Hepatocyte (in vitro differentiated cells): ENCODE results near the gene SOCS3. TPM values are rescaled to one million over a fixed set of nuclear protein-coding genes. Genes with fewer than 3 reads are reported as not detected.

Source experiments
- DNase-seq: peaks from one replicate; pipeline ENCODE4 v3.0.0-alpha.2; 2016; ENCODE audit warnings: low spot score
- H2AFZ ChIP-seq: fragments of 200-600 bp; sonication (generic); 2 replicates; pipeline ENCODE4 v1.6.0; 2016; ENCODE audit warnings: antibody characterized with exemption, mild to moderate bottlenecking
- H3K27ac ChIP-seq: fragments of 200-600 bp; sonication (generic); 2 replicates; pipeline ENCODE4 v1.5.1; 2016; ENCODE audit warnings: mild to moderate bottlenecking
- H3K27me3 ChIP-seq: fragments of 200-600 bp; sonication (generic); 2 replicates; pipeline ENCODE4 v1.6.1; 2016
- H3K36me3 ChIP-seq: fragments of 200-600 bp; sonication (generic); replicated peaks from 2 replicates; pipeline ENCODE4 v1.5.1; 2016; ENCODE audit warnings: low read depth; ENCODE audit not compliant: insufficient read depth
- H3K4me1 ChIP-seq: fragments of 200-600 bp; sonication (generic); 2 replicates; pipeline ENCODE4 v1.5.1; 2016; ENCODE audit warnings: mild to moderate bottlenecking, moderate library complexity; ENCODE audit not compliant: insufficient read depth
- H3K4me2 ChIP-seq: fragments of 200-600 bp; sonication (generic); 2 replicates; pipeline ENCODE4 v1.6.0; 2016
- H3K4me3 ChIP-seq: fragments of 200-600 bp; sonication (generic); 2 replicates; pipeline ENCODE4 v1.5.1; 2016; ENCODE audit warnings: mild to moderate bottlenecking
- H3K79me2 ChIP-seq: fragments of 200-600 bp; sonication (generic); 2 replicates; pipeline ENCODE4 v1.6.0; 2017; ENCODE audit warnings: mild to moderate bottlenecking
- H3K9me2 ChIP-seq: fragments of 200-600 bp; sonication (generic); replicated peaks from 2 replicates; pipeline ENCODE4 v1.6.0; 2017; ENCODE audit warnings: mild to moderate bottlenecking; ENCODE audit not compliant: insufficient read depth
- H3K9me3 ChIP-seq: fragments of 200-600 bp; sonication (generic); 2 replicates; pipeline ENCODE4 v1.5.1; 2016; ENCODE audit warnings: low read depth, mild to moderate bottlenecking
- H4K20me1 ChIP-seq: fragments of 200-600 bp; sonication (generic); 2 replicates; pipeline ENCODE4 v1.6.0; 2016; ENCODE audit warnings: mild to moderate bottlenecking; ENCODE audit not compliant: insufficient read depth, poor library complexity, severe bottlenecking
- EZH2 ChIP-seq: fragments of 200-600 bp; sonication (generic); IDR thresholded peaks from 2 replicates; pipeline ENCODE4 v1.6.1; 2016; ENCODE audit warnings: antibody characterized with exemption, mild to moderate bottlenecking, borderline replicate concordance
- EZH2phosphoT487 ChIP-seq: fragments of 200-600 bp; sonication (generic); IDR thresholded peaks from one replicate; pipeline ENCODE4 v1.6.1; 2018; ENCODE audit warnings: antibody characterized with exemption, mild to moderate bottlenecking, low read depth, moderate library complexity; ENCODE audit not compliant: unreplicated experiment, severe bottlenecking
- WGBS: methylation state at CpG from one replicate; pipeline ENCODE4 v1.1.6; 2016; ENCODE audit warnings: low lambda C conversion rate; ENCODE audit errors: missing lambda C conversion rate; 5-methylcytosine and 5-hydroxymethylcytosine counted together
- polyA plus RNA-seq: library from polyadenylated mRNA; unstranded; fragments of >200 nt; fragmentation: Nextera tagmentation; extraction: Ambion mirVana; gene quantifications from 2 replicates; pipeline ENCODE4 v1.2.1, GENCODE V29; 2016
- total RNA-seq: library from RNA; depleted of rRNA; stranded (reverse); fragments of >200 nt; gene quantifications from 2 replicates; pipeline ENCODE4 v1.2.3, GENCODE V29; 2014
- TF ChIP-seq, protein P1 (sequence below): fragments of 200-600 bp; sonication (generic); IDR thresholded peaks from 2 replicates; pipeline ENCODE4 v1.5.1; 2016; ENCODE audit warnings: antibody characterized with exemption, mild to moderate bottlenecking; ENCODE audit not compliant: poor library complexity

The SOCS3 gene
- total and polyA plus RNA-seq, 2 experiments from 2014 or later, result 172 to 181 TPM

DNA sequence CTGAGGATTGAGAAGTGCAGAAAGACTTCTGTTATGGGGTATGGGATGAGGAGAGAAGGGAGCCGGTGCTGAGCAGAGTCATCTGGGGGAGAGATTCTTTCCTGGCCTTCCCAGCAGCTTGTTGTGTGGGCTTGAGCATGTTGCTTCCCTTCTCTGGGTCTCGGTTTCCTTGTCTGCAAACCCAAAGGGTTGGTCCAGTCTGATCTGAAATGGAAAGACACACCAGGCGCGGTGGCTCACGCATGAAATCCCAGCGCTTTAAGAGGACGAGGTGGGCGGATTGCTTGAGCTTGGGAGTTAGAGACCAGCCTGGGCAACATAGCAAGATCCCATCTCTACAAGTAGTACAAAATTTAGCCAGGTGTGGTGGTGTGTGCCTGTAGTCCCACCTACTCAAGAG lies 6.0 kb downstream of the SOCS3 start:
- no peaks in the 10 kb centered on the region for H3K27me3 ChIP-seq
- peaks cover 36% of the 10 kb centered on the region for H3K79me2 ChIP-seq
- no peaks in the 10 kb centered on the region for H3K36me3 ChIP-seq
- no peaks in the 10 kb centered on the region for H3K9me3 ChIP-seq
- peaks cover 28% of the 10 kb centered on the region for H4K20me1 ChIP-seq
- no peak overlapping the region for H3K4me3 ChIP-seq
- 79% methylated on average over 8 of the region's 8 CpGs for WGBS
- H3K4me2 ChIP-seq, result peak overlapping the region; percentile 79
- H2AFZ ChIP-seq, result no peak overlapping the region
- H3K27ac ChIP-seq, result peak overlapping the region; percentile 99
- TF ChIP-seq, protein P1, sequence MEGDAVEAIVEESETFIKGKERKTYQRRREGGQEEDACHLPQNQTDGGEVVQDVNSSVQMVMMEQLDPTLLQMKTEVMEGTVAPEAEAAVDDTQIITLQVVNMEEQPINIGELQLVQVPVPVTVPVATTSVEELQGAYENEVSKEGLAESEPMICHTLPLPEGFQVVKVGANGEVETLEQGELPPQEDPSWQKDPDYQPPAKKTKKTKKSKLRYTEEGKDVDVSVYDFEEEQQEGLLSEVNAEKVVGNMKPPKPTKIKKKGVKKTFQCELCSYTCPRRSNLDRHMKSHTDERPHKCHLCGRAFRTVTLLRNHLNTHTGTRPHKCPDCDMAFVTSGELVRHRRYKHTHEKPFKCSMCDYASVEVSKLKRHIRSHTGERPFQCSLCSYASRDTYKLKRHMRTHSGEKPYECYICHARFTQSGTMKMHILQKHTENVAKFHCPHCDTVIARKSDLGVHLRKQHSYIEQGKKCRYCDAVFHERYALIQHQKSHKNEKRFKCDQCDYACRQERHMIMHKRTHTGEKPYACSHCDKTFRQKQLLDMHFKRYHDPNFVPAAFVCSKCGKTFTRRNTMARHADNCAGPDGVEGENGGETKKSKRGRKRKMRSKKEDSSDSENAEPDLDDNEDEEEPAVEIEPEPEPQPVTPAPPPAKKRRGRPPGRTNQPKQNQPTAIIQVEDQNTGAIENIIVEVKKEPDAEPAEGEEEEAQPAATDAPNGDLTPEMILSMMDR, result no peak
- TF ChIP-seq EZH2 (no peak), EZH2phosphoT487 (no peak)
- H3K4me1 ChIP-seq, result peaks cover 49% of the 10 kb centered on the region
- no peaks in the 10 kb centered on the region for H3K9me2 ChIP-seq
- no peak for DNase-seq

DNA sequence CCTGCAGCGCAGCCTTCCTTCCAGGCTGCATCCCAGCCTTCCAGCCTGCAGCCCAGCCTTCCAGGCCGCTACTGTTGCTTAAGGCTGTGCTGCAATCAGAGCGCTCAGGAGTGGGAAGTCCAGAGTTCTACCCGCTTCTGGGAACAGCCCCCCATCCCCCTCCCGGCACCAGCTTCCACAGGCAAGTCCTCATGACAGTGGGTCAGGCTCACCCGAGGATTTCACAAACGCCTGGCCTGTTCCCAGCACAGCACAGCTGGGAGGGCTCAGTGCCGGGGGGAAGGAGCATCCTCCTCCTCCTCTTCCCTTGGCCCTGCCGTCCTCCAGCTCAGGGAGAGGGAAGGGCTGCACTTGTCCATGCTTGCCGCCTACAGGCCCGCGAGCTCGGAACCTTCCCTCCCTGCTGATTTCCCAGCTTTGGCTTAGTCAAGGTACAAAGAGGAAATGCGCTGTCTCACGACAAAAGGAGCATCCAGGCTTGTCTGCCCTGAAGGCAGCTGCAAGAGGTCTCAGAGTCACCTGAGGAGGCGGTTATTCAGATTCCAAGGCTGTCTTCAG lies 8.3 kb downstream of the SOCS3 start:
- Histone ChIP-seq H4K20me1 (peaks cover 5% of the 10 kb centered on the region), H3K36me3 (no peaks in the 10 kb centered on the region), H3K4me1 (peaks cover 37% of the 10 kb centered on the region), H3K27ac (peak overlapping the region; percentile 99), H3K27me3 (no peaks in the 10 kb centered on the region), H3K9me3 (no peaks in the 10 kb centered on the region), H3K4me3 (no peak overlapping the region), H2AFZ (no peak overlapping the region), H3K4me2 (peak overlapping the region; percentile 79), H3K9me2 (no peaks in the 10 kb centered on the region), H3K79me2 (peaks cover 13% of the 10 kb centered on the region)
- peak; percentile 93 for DNase-seq
- WGBS, result 30% methylated on average over 16 of the region's 16 CpGs
- TF ChIP-seq EZH2phosphoT487 (no peak), EZH2 (no peak)
- TF ChIP-seq, protein P1, result no peak

DNA sequence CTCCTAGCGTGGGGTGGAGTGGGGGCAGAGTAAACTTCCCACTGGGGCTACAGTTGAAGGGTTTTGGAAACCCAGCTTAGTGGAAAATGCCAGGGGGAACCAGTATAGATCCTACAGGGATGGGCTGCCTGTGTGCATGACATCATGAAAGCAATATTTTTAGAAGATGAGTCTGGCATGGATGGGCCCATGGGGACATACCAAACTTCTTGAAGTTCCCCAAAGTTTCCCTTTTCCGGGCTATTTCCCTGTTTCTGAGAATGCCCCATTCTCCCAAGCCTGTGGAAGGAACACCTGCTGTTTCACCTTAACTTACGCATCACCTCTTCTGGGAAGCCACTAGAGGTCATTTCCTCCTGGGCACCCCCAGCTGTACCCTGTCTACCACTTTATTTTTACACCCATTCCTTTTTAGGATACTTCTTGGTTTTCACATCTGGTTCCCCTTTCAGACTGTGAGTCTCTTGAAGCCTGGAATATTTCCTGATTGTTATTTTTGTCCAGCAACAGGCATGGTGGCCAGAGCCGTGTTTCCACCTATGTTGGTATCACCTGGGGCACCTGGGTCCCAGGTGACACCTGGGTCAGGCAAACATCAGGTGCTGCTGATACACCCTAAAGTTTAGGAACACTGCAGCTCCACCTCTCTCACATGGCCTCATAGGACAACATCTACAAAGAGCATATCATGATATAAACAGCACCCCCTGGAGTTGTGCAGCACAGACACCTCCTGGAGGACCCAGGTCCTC lies 9.8 kb downstream of the SOCS3 start:
- Histone ChIP-seq H3K9me2 (no peaks in the 10 kb centered on the region), H3K27me3 (no peaks in the 10 kb centered on the region), H3K4me2 (no peak overlapping the region), H3K4me3 (no peak overlapping the region), H2AFZ (no peak overlapping the region), H3K9me3 (no peaks in the 10 kb centered on the region), H3K4me1 (peaks cover 24% of the 10 kb centered on the region), H3K36me3 (no peaks in the 10 kb centered on the region), H3K27ac (no peak overlapping the region), H4K20me1 (no peaks in the 10 kb centered on the region), H3K79me2 (no peaks in the 10 kb centered on the region)
- DNase-seq, result no peak
- TF ChIP-seq EZH2, result no peak
- TF ChIP-seq, protein P1, result no peak
- TF ChIP-seq EZH2phosphoT487, result no peak
- WGBS, result 92% methylated on average over 4 of the region's 4 CpGs
